Measurements from ENCODE around the gene CDH23.
A peak's percentile ranks its signal among the peaks of the same experiment; 100 is the strongest.

DNA sequence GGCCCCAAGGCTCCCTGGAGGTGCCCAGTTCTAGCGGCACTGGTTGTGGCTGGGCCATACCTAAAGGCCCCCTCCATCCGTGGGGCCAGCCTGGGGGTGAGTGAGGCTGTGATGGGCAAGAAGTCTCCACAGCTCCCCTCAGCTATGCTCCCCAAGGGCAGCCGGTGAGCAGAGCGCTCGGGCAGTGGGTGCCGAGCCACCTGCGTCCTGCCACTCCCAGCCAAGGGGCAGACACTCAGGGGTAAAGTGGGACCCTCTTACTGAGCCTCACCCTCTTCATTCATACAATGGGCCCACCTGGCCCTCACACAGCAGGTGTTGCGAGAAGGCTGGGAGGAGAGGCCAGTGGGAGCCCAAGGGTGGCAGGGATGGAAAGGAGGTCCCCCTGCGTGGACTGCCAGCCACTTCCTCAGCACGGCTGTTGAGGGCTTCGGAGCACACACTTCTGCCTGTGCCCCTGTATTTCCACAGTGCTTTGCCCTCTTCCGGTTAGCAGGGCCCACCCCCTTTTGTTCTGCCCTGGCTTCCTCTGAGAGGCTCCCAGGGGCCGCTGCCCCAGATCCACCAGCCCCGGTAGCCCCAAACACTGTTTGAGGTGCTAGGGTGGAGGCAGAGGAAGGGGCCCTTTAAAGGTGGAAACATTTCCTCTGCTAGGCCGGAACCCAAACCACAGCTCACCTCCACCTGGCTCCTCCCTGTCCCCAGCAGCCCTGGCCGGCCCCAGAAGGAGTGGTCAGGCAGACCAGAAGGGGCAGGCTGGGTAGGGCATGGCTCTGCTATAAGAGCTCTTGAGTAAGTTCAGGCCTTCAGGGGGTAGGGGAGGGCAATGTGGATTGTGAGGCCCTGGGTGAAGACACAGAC lies 339.2 kb downstream of the CDH23 start:
- TF ChIP-seq, protein P1, sequence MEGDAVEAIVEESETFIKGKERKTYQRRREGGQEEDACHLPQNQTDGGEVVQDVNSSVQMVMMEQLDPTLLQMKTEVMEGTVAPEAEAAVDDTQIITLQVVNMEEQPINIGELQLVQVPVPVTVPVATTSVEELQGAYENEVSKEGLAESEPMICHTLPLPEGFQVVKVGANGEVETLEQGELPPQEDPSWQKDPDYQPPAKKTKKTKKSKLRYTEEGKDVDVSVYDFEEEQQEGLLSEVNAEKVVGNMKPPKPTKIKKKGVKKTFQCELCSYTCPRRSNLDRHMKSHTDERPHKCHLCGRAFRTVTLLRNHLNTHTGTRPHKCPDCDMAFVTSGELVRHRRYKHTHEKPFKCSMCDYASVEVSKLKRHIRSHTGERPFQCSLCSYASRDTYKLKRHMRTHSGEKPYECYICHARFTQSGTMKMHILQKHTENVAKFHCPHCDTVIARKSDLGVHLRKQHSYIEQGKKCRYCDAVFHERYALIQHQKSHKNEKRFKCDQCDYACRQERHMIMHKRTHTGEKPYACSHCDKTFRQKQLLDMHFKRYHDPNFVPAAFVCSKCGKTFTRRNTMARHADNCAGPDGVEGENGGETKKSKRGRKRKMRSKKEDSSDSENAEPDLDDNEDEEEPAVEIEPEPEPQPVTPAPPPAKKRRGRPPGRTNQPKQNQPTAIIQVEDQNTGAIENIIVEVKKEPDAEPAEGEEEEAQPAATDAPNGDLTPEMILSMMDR (IDR thresholded peaks at IDR 0.05): no peak
- peak in 1 of 4 donors; percentile 33 for TF ChIP-seq POLR2A (IDR thresholded peaks at IDR 0.05)
